Karpas-422 (cell line): Measurements from ENCODE around the gene INPP4A. TPM values are rescaled to one million over a fixed set of nuclear protein-coding genes. Genes with fewer than 3 reads are reported as not detected.

Experiments
- DNase-seq: peaks from one replicate; pipeline ENCODE4 v3.0.0-alpha.2; 2015
- H2AFZ ChIP-seq: fragments of 200-600 bp; sonication (generic); 2 replicates; pipeline ENCODE4 v1.6.1; 2014; ENCODE audit warnings: antibody characterized with exemption, low read length, mixed read lengths
- H3K27ac ChIP-seq: fragments of 200-600 bp; sonication (generic); 2 replicates; pipeline ENCODE4 v1.5.1; 2014; ENCODE audit warnings: mild to moderate bottlenecking, low read length, moderate library complexity
- H3K27me3 ChIP-seq: fragments of 200-600 bp; sonication (generic); 2 replicates; pipeline ENCODE4 v1.6.1; 2014; ENCODE audit warnings: low read length, mixed read lengths
- H3K36me3 ChIP-seq: fragments of 200-600 bp; sonication (generic); 2 replicates; pipeline ENCODE4 v1.6.1; 2014; ENCODE audit warnings: low read length, mixed read lengths; ENCODE audit not compliant: insufficient read depth
- H3K4me1 ChIP-seq: fragments of 200-600 bp; sonication (generic); 2 replicates; pipeline ENCODE4 v1.6.1; 2014; ENCODE audit warnings: mild to moderate bottlenecking, low read length, mixed read lengths
- H3K4me2 ChIP-seq: fragments of 200-600 bp; sonication (generic); 2 replicates; pipeline ENCODE4 v1.6.1; 2014; ENCODE audit warnings: low read length, low read depth, mild to moderate bottlenecking; ENCODE audit not compliant: poor library complexity, severe bottlenecking
- H3K4me3 ChIP-seq: fragments of 200-600 bp; sonication (generic); 2 replicates; pipeline ENCODE4 v1.5.1; 2014; ENCODE audit warnings: mild to moderate bottlenecking, antibody characterized with exemption, low read length, mixed read lengths
- H3K79me2 ChIP-seq: fragments of 200-600 bp; sonication (generic); 2 replicates; pipeline ENCODE4 v1.6.1; 2014; ENCODE audit warnings: mild to moderate bottlenecking, low read length, mixed read lengths
- H3K9ac ChIP-seq: fragments of 200-600 bp; sonication (generic); 2 replicates; pipeline ENCODE4 v1.6.0; 2014; ENCODE audit warnings: low read length
- H3K9me2 ChIP-seq: fragments of 200-600 bp; sonication (generic), shearing (Covaris generic); replicated peaks from 2 replicates; pipeline ENCODE4 v1.6.0; 2014; ENCODE audit warnings: mild to moderate bottlenecking, low read length, moderate library complexity; ENCODE audit not compliant: insufficient read depth
- H3K9me3 ChIP-seq: fragments of 300-700, 200-600 bp; sonication (generic); 2 replicates; pipeline ENCODE4 v1.6.1; 2014; ENCODE audit warnings: low read length, mixed read lengths
- H4K20me1 ChIP-seq: fragments of 200-600 bp; sonication (generic); 2 replicates; pipeline ENCODE4 v1.6.1; 2014; ENCODE audit warnings: mild to moderate bottlenecking, antibody characterized with exemption, low read length, low read depth; ENCODE audit not compliant: insufficient read depth
- total RNA-seq: library from RNA; depleted of rRNA; stranded (reverse); fragments of >200 nt; shearing (Covaris generic); gene quantifications from 2 replicates; pipeline ENCODE4 v1.2.3, GENCODE V29; 2014; ENCODE audit warnings: low replicate concordance

Gene INPP4A
- total RNA-seq, 1 experiment from 2014 or later: 5.3 TPM

GRCh38 chr2:98494699-98495098, 50.0 kb downstream of the INPP4A start:
- no peaks in the 10 kb centered on the region for H3K79me2 ChIP-seq
- no peaks in the 10 kb centered on the region; the same call in 1 of the 2 replicates for H3K9me3 ChIP-seq
- no peak overlapping the region for H3K4me2 ChIP-seq
- no peak overlapping the region for H3K27ac ChIP-seq
- H3K27me3 ChIP-seq: peaks cover 2% of the 10 kb centered on the region; the same call in 1 of the 2 replicates
- H4K20me1 ChIP-seq: 0 out of 2 replicates have a peak, but pooled peaks cover 9% of the 10 kb centered on the region
- H3K4me3 ChIP-seq: no peak overlapping the region
- H3K9ac ChIP-seq: no peak overlapping the region
- H3K36me3 ChIP-seq: no peaks in the 10 kb centered on the region
- no peaks in the 10 kb centered on the region for H3K9me2 ChIP-seq
- DNase-seq: no peak
- peaks cover 5% of the 10 kb centered on the region for H3K4me1 ChIP-seq
- no peak overlapping the region for H2AFZ ChIP-seq

- H4K20me1 ChIP-seq: 0 out of 2 replicates have a peak, but pooled peaks cover 3% of the 10 kb centered on the region
Observed at GRCh38 chr2:98496750-98497493, 52.3 kb downstream of the INPP4A start.

GRCh38 chr2:98498703-98499440, 54.2 kb downstream of the INPP4A start:
- Histone ChIP-seq H3K79me2 (no peaks in the 10 kb centered on the region), H3K9me3 (no peaks in the 10 kb centered on the region; the same call in 1 of the 2 replicates), H2AFZ (no peak overlapping the region), H3K4me3 (no peak overlapping the region), H3K4me1 (peaks cover 5% of the 10 kb centered on the region), H4K20me1 (peaks cover 15% of the 10 kb centered on the region; the same call in 1 of the 2 replicates), H3K9me2 (no peaks in the 10 kb centered on the region), H3K36me3 (no peaks in the 10 kb centered on the region), H3K9ac (no peak overlapping the region), H3K27ac (no peak overlapping the region), H3K4me2 (no peak overlapping the region), H3K27me3 (no peaks in the 10 kb centered on the region)
- no peak for DNase-seq

More at GRCh38 chr2:98496750-98497493, 52.3 kb downstream of the INPP4A start:
- Histone ChIP-seq H3K9ac (no peak overlapping the region), H2AFZ (no peak overlapping the region), H3K4me3 (no peak overlapping the region), H3K4me2 (no peak overlapping the region), H3K9me3 (no peaks in the 10 kb centered on the region; the same call in 1 of the 2 replicates), H3K27ac (no peak overlapping the region), H3K27me3 (0 out of 2 replicates have a peak, but pooled peaks cover 2% of the 10 kb centered on the region), H3K9me2 (no peaks in the 10 kb centered on the region), H3K4me1 (peaks cover 5% of the 10 kb centered on the region), H3K79me2 (no peaks in the 10 kb centered on the region), H3K36me3 (no peaks in the 10 kb centered on the region)
- no peak for DNase-seq

- no peak overlapping the region for H3K27ac ChIP-seq
- H3K79me2 ChIP-seq: no peaks in the 10 kb centered on the region
- no peak overlapping the region for H3K9ac ChIP-seq
- H3K4me3 ChIP-seq: no peak overlapping the region
- no peak overlapping the region for H3K4me2 ChIP-seq
- no peak overlapping the region for H2AFZ ChIP-seq
- H3K9me3 ChIP-seq: no peaks in the 10 kb centered on the region; the same call in 1 of the 2 replicates
- peaks cover 15% of the 10 kb centered on the region; the same call in 1 of the 2 replicates for H4K20me1 ChIP-seq
- H3K36me3 ChIP-seq: no peaks in the 10 kb centered on the region
- H3K9me2 ChIP-seq: no peaks in the 10 kb centered on the region
- H3K27me3 ChIP-seq: no peaks in the 10 kb centered on the region
- peaks cover 5% of the 10 kb centered on the region for H3K4me1 ChIP-seq
- DNase-seq: no peak
Observed at GRCh38 chr2:98500561-98500960, 55.9 kb downstream of the INPP4A start.

GRCh38 chr2:98501223-98501622, 56.6 kb downstream of the INPP4A start:
- Histone ChIP-seq H2AFZ (no peak overlapping the region), H4K20me1 (peaks cover 16% of the 10 kb centered on the region; the same call in 1 of the 2 replicates), H3K36me3 (no peaks in the 10 kb centered on the region), H3K9me2 (no peaks in the 10 kb centered on the region), H3K9me3 (no peaks in the 10 kb centered on the region; the same call in 1 of the 2 replicates), H3K27me3 (no peaks in the 10 kb centered on the region), H3K9ac (no peak overlapping the region), H3K4me2 (no peak overlapping the region), H3K4me3 (no peak overlapping the region), H3K27ac (no peak overlapping the region), H3K79me2 (no peaks in the 10 kb centered on the region), H3K4me1 (peaks cover 5% of the 10 kb centered on the region)
- no peak for DNase-seq

- Histone ChIP-seq H2AFZ (no peak overlapping the region), H3K36me3 (no peaks in the 10 kb centered on the region), H4K20me1 (peaks cover 21% of the 10 kb centered on the region; the same call in 1 of the 2 replicates), H3K27ac (no peak overlapping the region), H3K4me2 (no peak overlapping the region), H3K27me3 (no peaks in the 10 kb centered on the region), H3K4me3 (no peak overlapping the region), H3K9me3 (no peaks in the 10 kb centered on the region; the same call in 1 of the 2 replicates), H3K9me2 (no peaks in the 10 kb centered on the region), H3K79me2 (no peaks in the 10 kb centered on the region), H3K4me1 (no peaks in the 10 kb centered on the region), H3K9ac (no peak overlapping the region)
- no peak for DNase-seq
Observed at GRCh38 chr2:98501876-98502275, 57.2 kb downstream of the INPP4A start.

- no peaks in the 10 kb centered on the region for H3K79me2 ChIP-seq
- H2AFZ ChIP-seq: no peak overlapping the region
- H3K9me2 ChIP-seq: no peaks in the 10 kb centered on the region
- H3K9me3 ChIP-seq: no peaks in the 10 kb centered on the region
- H3K27ac ChIP-seq: no peak overlapping the region
- peaks cover 24% of the 10 kb centered on the region; the same call in 1 of the 2 replicates for H4K20me1 ChIP-seq
- no peak overlapping the region for H3K4me2 ChIP-seq
- H3K9ac ChIP-seq: no peak overlapping the region
- DNase-seq: no peak
- H3K4me3 ChIP-seq: no peak overlapping the region
- no peaks in the 10 kb centered on the region for H3K27me3 ChIP-seq
- peaks cover 2% of the 10 kb centered on the region for H3K4me1 ChIP-seq
- H3K36me3 ChIP-seq: no peaks in the 10 kb centered on the region
Observed at GRCh38 chr2:98502556-98503335, 58.1 kb downstream of the INPP4A start.
